Tibial artery (tissue), 4 donors: Measurements from ENCODE around the gene RPL37.
"Not testable (repeated sequence)": the region's sequence is repeated elsewhere in the genome, so short reads cannot be mapped to it uniquely, and the experiment has no call there.

ENCODE experiments used
- DNase-seq, 2 donors: peaks; one replicate each; pipeline ENCODE4 v3.0.0-alpha.2; 2019
- H3K27ac ChIP-seq, 2 donors: fragments of 200-600 bp; sonication (generic) in 1 of 2; 1 replicate in 1 of 2; 2 replicates in 1 of 2; pipeline ENCODE4 v1.5.1; 2018 to 2019; ENCODE audit warnings: mild to moderate bottlenecking in 1 of 2
- H3K27me3 ChIP-seq, 2 donors: fragments of 200-600 bp; sonication (generic) in 1 of 2; one replicate each; pipeline versions ENCODE4 v1.5.1 to v1.6.0; 2016 to 2019
- H3K36me3 ChIP-seq, 3 donors: fragments of 200-600 bp; sonication (generic) in 2 of 3; one replicate each; pipeline ENCODE4 v1.5.1; 2016 to 2019; ENCODE audit warnings: mild to moderate bottlenecking in 2 of 3
- H3K4me1 ChIP-seq, 4 donors: fragments of 200-600 bp; sonication (generic) in 2 of 4; 1 replicate in 3 of 4; 2 replicates in 1 of 4; pipeline ENCODE4 v1.5.1; 2016 to 2019
- H3K4me3 ChIP-seq, 2 donors: fragments of 200-600 bp; sonication (generic) in 1 of 2; 1 replicate in 1 of 2; 2 replicates in 1 of 2; pipeline ENCODE4 v1.5.1; 2018 to 2019; ENCODE audit warnings: mild to moderate bottlenecking in 2 of 2
- H3K9me3 ChIP-seq, 3 donors: fragments of 200-600 bp; sonication (generic) in 1 of 3; one replicate each; pipeline ENCODE4 v1.5.1; 2016 to 2019
- CTCF ChIP-seq, 2 experiments: fragments of 200-600 bp in 1 of 2; fragments of 450-650 bp in 1 of 2; IDR thresholded peaks; one replicate each; pipeline ENCODE4 v1.5.1; 2017 to 2019; ENCODE audit warnings: antibody characterized with exemption in 2 of 2, mild to moderate bottlenecking in 1 of 2, moderate library complexity in 1 of 2
- intact Hi-C: fragments of 100-400 bp; cut with DNase I; formaldehyde crosslinking; loops from one replicate; pipeline ENCODE4 v1.15.0; 2023; ENCODE audit warnings: low total_unique reads

The RPL37 gene

GRCh38 chr5:40875958-40876357, 40.9 kb upstream of the RPL37 start:
- TF ChIP-seq CTCF (IDR thresholded peaks at IDR 0.05) = no peak
- intact Hi-C loops = no loop called here

GRCh38 chr5:40873286-40873880, 38.4 kb upstream of the RPL37 start:
- intact Hi-C loops = no loop called here
- no peak overlapping the region for H3K4me3 ChIP-seq
- no peaks in the 10 kb centered on the region for H3K4me1 ChIP-seq
- DNase-seq = no peak
- no peaks in the 10 kb centered on the region for H3K9me3 ChIP-seq
- no peaks in the 10 kb centered on the region for H3K27me3 ChIP-seq
- no peaks in the 10 kb centered on the region for H3K36me3 ChIP-seq
- no peak overlapping the region for H3K27ac ChIP-seq
- TF ChIP-seq CTCF (IDR thresholded peaks at IDR 0.05) = no peak

More at GRCh38 chr5:40875958-40876357, 40.9 kb upstream of the RPL37 start:
- H3K4me1 ChIP-seq = no peaks in the 10 kb centered on the region
- H3K27me3 ChIP-seq = no peaks in the 10 kb centered on the region
- no peak overlapping the region for H3K27ac ChIP-seq
- H3K9me3 ChIP-seq = no peaks in the 10 kb centered on the region
- DNase-seq = no peak
- H3K36me3 ChIP-seq = no peaks in the 10 kb centered on the region
- no peak overlapping the region for H3K4me3 ChIP-seq

- DNase-seq, H3K27me3 ChIP-seq, intact Hi-C loops, H3K36me3 ChIP-seq, H3K4me3 ChIP-seq, H3K4me1 ChIP-seq, H3K27ac ChIP-seq, H3K9me3 ChIP-seq: not testable (repeated sequence)
These were observed 37.2 kb upstream of the RPL37 start for GRCh38 chr5:40872253-40872652.

- Histone ChIP-seq H3K36me3 (no peaks in the 10 kb centered on the region), H3K4me3 (no peak overlapping the region), H3K4me1 (no peaks in the 10 kb centered on the region), H3K27ac (no peak overlapping the region), H3K27me3 (no peaks in the 10 kb centered on the region), H3K9me3 (no peaks in the 10 kb centered on the region)
- intact Hi-C loops = no loop called here
- TF ChIP-seq CTCF (IDR thresholded peaks at IDR 0.05) = no peak
- no peak for DNase-seq
These were observed 36.2 kb upstream of the RPL37 start for GRCh38 chr5:40871177-40871576.

- no peak for TF ChIP-seq CTCF (IDR thresholded peaks at IDR 0.05)
- no peak overlapping the region for H3K27ac ChIP-seq
- no peak for DNase-seq
- no peaks in the 10 kb centered on the region for H3K4me1 ChIP-seq
- intact Hi-C loops = no loop called here
- no peaks in the 10 kb centered on the region for H3K27me3 ChIP-seq
- no peaks in the 10 kb centered on the region for H3K9me3 ChIP-seq
- no peaks in the 10 kb centered on the region for H3K36me3 ChIP-seq
- H3K4me3 ChIP-seq = no peak overlapping the region
These were observed 34.4 kb upstream of the RPL37 start for GRCh38 chr5:40869384-40869783.

GRCh38 chr5:40866844-40867243, 31.8 kb upstream of the RPL37 start:
- no peak for TF ChIP-seq CTCF (IDR thresholded peaks at IDR 0.05)
- Histone ChIP-seq H3K9me3 (peaks cover 0 to 2% (median 0%) of the 10 kb centered on the region in 3 donors), H3K27me3 (no peaks in the 10 kb centered on the region), H3K4me1 (no peaks in the 10 kb centered on the region), H3K27ac (no peak overlapping the region), H3K36me3 (no peaks in the 10 kb centered on the region), H3K4me3 (no peak overlapping the region)
- intact Hi-C loops = no loop called here
- no peak for DNase-seq

- H3K9me3 ChIP-seq, H3K27me3 ChIP-seq, H3K36me3 ChIP-seq, H3K4me3 ChIP-seq, DNase-seq, intact Hi-C loops, H3K27ac ChIP-seq, H3K4me1 ChIP-seq: not testable (repeated sequence)
These were observed 30.0 kb upstream of the RPL37 start for GRCh38 chr5:40865004-40865403.
